T-cell (primary cell): ENCODE results near the gene RPRML. TPM values are rescaled to one million over a fixed set of nuclear protein-coding genes. Genes with fewer than 3 reads are reported as not detected.
"Not testable (repeated sequence)": the region's sequence is repeated elsewhere in the genome, so short reads cannot be mapped to it uniquely, and the experiment has no call there.

Source experiments
- ATAC-seq, 4 experiments: fragments of 200-7000 bp in 3 of 4; fragments of 150-1000 bp in 1 of 4; cut with Tn5 transposase; replicated peaks in 1 of 4; 1 replicate in 3 of 4; 2 replicates in 1 of 4; pipeline ENCODE4 v1.10.0; 2021; ENCODE audit warnings: moderate library complexity in 3 of 4, mild to moderate bottlenecking in 2 of 4, moderate number of reproducible peaks in 1 of 4
- CTCF ChIA-PET, 2 donors: fragments of 300-600 bp; sonication (Branson Sonifier 250); formaldehyde crosslinking; loops; one replicate each; lab custom pipeline; 2022; ENCODE audit warnings: antibody characterized with exemption in 2 of 2; lab: Charles Lee
- POLR2A ChIA-PET, 2 donors: fragments of 300-600 bp; sonication (Branson Sonifier 250); formaldehyde crosslinking; loops; one replicate each; lab custom pipeline; 2022; ENCODE audit warnings: antibody characterized with exemption in 2 of 2; lab: Charles Lee
- DNase-seq, 35 experiments: peaks; one replicate each; pipeline versions ENCODE4 v3.0.0 to v3.0.0-alpha.2; 2013 to 2023
- H3K27ac ChIP-seq: one replicate; pipeline ENCODE4 v1.5.1; 2013; ENCODE audit warnings: low read length
- H3K27me3 ChIP-seq, 2 experiments: replicated peaks in 1 of 2; 1 replicate in 1 of 2; 2 replicates in 1 of 2; pipeline versions ENCODE4 v1.6.1 to v1.7.0; 2013; ENCODE audit warnings: low read length in 1 of 2, mixed read lengths in 1 of 2; ENCODE audit not compliant: control insufficient read depth in 2 of 2, insufficient read depth in 2 of 2; ENCODE audit errors: extremely low read depth in 1 of 2
- H3K36me3 ChIP-seq, 2 donors: 1 replicate in 1 of 2; 2 replicates in 1 of 2; pipeline versions ENCODE4 v1.6.1 to v1.7.0; 2013; ENCODE audit warnings: low read length in 1 of 2; ENCODE audit not compliant: control insufficient read depth in 2 of 2, insufficient read depth in 1 of 2; ENCODE audit errors: extremely low read depth in 1 of 2
- H3K4me1 ChIP-seq, 2 experiments: 1 replicate in 1 of 2; 2 replicates in 1 of 2; pipeline versions ENCODE4 v1.6.1 to v1.7.0; 2013; ENCODE audit warnings: low read length in 2 of 2, mixed read lengths in 1 of 2; ENCODE audit not compliant: insufficient read depth in 2 of 2, control insufficient read depth in 1 of 2; ENCODE audit errors: extremely low read depth in 1 of 2
- H3K4me3 ChIP-seq, 2 donors: 1 replicate in 1 of 2; 2 replicates in 1 of 2; pipeline versions ENCODE4 v1.5.1 to v1.7.0; 2013; ENCODE audit warnings: mild to moderate bottlenecking in 2 of 2, low read length in 1 of 2, moderate library complexity in 1 of 2; ENCODE audit not compliant: control insufficient read depth in 1 of 2; ENCODE audit errors: extremely low read depth in 1 of 2
- H3K9me3 ChIP-seq: 2 replicates; pipeline ENCODE4 v1.7.0; 2013
- H3K27ac Mint-ChIP-seq, 2 donors: one replicate each; pipeline ENCODE4 v1.8.0; 2020 to 2021; ENCODE audit warnings: mild to moderate bottlenecking in 2 of 2, mixed read lengths in 2 of 2
- H3K27me3 Mint-ChIP-seq, 2 donors: one replicate each; pipeline ENCODE4 v1.8.0; 2021 to 2022; ENCODE audit warnings: mixed read lengths in 2 of 2
- H3K36me3 Mint-ChIP-seq: one replicate; pipeline ENCODE4 v1.8.0; 2021; ENCODE audit warnings: mixed read lengths
- H3K4me1 Mint-ChIP-seq, 3 donors: one replicate each; pipeline ENCODE4 v1.8.0; 2020 to 2022; ENCODE audit warnings: mixed read lengths in 3 of 3, mild to moderate bottlenecking in 1 of 3
- H3K4me3 Mint-ChIP-seq, 3 donors: one replicate each; pipeline ENCODE4 v1.8.0; 2020 to 2022; ENCODE audit warnings: mild to moderate bottlenecking in 3 of 3, mixed read lengths in 3 of 3, moderate library complexity in 3 of 3
- H3K9me3 Mint-ChIP-seq, 3 donors: one replicate each; pipeline ENCODE4 v1.8.0; 2020 to 2022; ENCODE audit warnings: mixed read lengths in 3 of 3
- WGBS: methylation state at CpG from one replicate; pipeline ENCODE4 v1.1.5; 2013; ENCODE audit warnings: missing lambda C conversion rate; ENCODE audit not compliant: insufficient coverage; 5-methylcytosine and 5-hydroxymethylcytosine counted together
- total RNA-seq, 35 experiments: library from RNA in 6 of 35; stranded (reverse) in 6 of 35; fragments of 120-200 nt in 1 of 35; gene quantifications; one replicate each; pipeline versions ENCODE4 v1.2.1 to v1.2.4 and lab custom pipeline; 2013 to 2026

Gene RPRML
- total RNA-seq, 5 donors from 2014 or later (not counting 1 experiment from before 2014, with no cell fraction given) = not detected

- 20% methylated on average over 2 of the region's 2 CpGs for WGBS
- H3K27ac ChIP-seq = no peak overlapping the region
- H3K36me3 ChIP-seq = peaks cover 0 to 5% of the 10 kb centered on the region in 2 donors
- Mint-ChIP-seq H3K4me1 (peaks cover 0 to 6% (median 5%) of the 10 kb centered on the region in 3 donors), H3K36me3 (peaks cover 24% of the 10 kb centered on the region), H3K9me3 (peaks cover 0 to 11% (median 6%) of the 10 kb centered on the region in 3 donors), H3K27ac (no peak overlapping the region), H3K27me3 (peaks cover 0 to 7% of the 10 kb centered on the region in 2 donors), H3K4me3 (no peak overlapping the region)
- ChIA-PET POLR2A (no interaction called here), CTCF (no interaction called here)
- no peak overlapping the region for H3K4me3 ChIP-seq
- peaks cover 0 to 15% of the 10 kb centered on the region in 2 experiments for H3K27me3 ChIP-seq
- no peak for DNase-seq
- no peaks in the 10 kb centered on the region for H3K4me1 ChIP-seq
- no peaks in the 10 kb centered on the region for H3K9me3 ChIP-seq
- no peak for ATAC-seq
Observed at GRCh38 chr17:46960152-46960551, 18.9 kb downstream of the RPRML start.

- Histone ChIP-seq H3K4me1 (no peaks in the 10 kb centered on the region), H3K27me3 (peaks cover 0 to 12% of the 10 kb centered on the region in 2 experiments), H3K27ac (no peak overlapping the region), H3K9me3 (no peaks in the 10 kb centered on the region), H3K4me3 (no peak overlapping the region), H3K36me3 (peaks cover 0 to 5% of the 10 kb centered on the region in 2 donors)
- Mint-ChIP-seq H3K36me3 (peaks cover 24% of the 10 kb centered on the region), H3K27ac (no peak overlapping the region), H3K9me3 (peaks cover 0 to 11% (median 6%) of the 10 kb centered on the region in 3 donors), H3K27me3 (peaks cover 0 to 2% of the 10 kb centered on the region in 2 donors), H3K4me1 (peaks cover 0 to 6% (median 5%) of the 10 kb centered on the region in 3 donors), H3K4me3 (no peak overlapping the region)
- WGBS = 55% methylated on average over 5 of the region's 8 CpGs
- ChIA-PET CTCF (no interaction called here), POLR2A (no interaction called here)
- ATAC-seq (no peak), DNase-seq (no peak)
Observed at GRCh38 chr17:46958041-46958591, 20.9 kb downstream of the RPRML start.

- H3K4me1 ChIP-seq, H3K9me3 Mint-ChIP-seq, H3K4me3 Mint-ChIP-seq, H3K27ac Mint-ChIP-seq, H3K4me1 Mint-ChIP-seq, CTCF ChIA-PET, ATAC-seq, DNase-seq, H3K4me3 ChIP-seq, H3K27me3 ChIP-seq, H3K9me3 ChIP-seq, POLR2A ChIA-PET, H3K27ac ChIP-seq, H3K27me3 Mint-ChIP-seq: not testable (repeated sequence)
- peaks cover 0 to 13% of the 10 kb centered on the region in 2 donors for H3K36me3 ChIP-seq
- WGBS = no CpG with 5 or more reads among the region's 4 CpGs
- H3K36me3 Mint-ChIP-seq = peaks cover 38% of the 10 kb centered on the region
Observed at GRCh38 chr17:46953191-46953590, 25.9 kb downstream of the RPRML start.

- no peak overlapping the region for H3K4me3 ChIP-seq
- H3K36me3 ChIP-seq = peaks cover 0 to 13% of the 10 kb centered on the region in 2 donors
- Mint-ChIP-seq H3K4me1 (peaks cover 0 to 2% (median 0%) of the 10 kb centered on the region in 3 donors), H3K27ac (no peak overlapping the region), H3K9me3 (no peaks in the 10 kb centered on the region), H3K27me3 (peaks cover 0 to 2% of the 10 kb centered on the region in 2 donors), H3K36me3 (peaks cover 32% of the 10 kb centered on the region), H3K4me3 (no peak overlapping the region)
- whole genome bisulfite sequencing = 82% methylated on average over 7 of the region's 9 CpGs
- no peak overlapping the region for H3K27ac ChIP-seq
- no peaks in the 10 kb centered on the region for H3K4me1 ChIP-seq
- no peaks in the 10 kb centered on the region for H3K9me3 ChIP-seq
- ChIA-PET POLR2A (no interaction called here), CTCF (interaction anchor here in 1 of 2 donors (1.1 kb wide), 1 partner anchor 50 kb away, joined by 3 read pairs; no protein-coding TSS in a partner anchor)
- ATAC-seq (no peak), DNase-seq (no peak)
- H3K27me3 ChIP-seq = peaks cover 0 to 4% of the 10 kb centered on the region in 2 experiments
Observed at GRCh38 chr17:46952115-46952514, 26.9 kb downstream of the RPRML start.

GRCh38 chr17:46951706-46952105, 27.3 kb downstream of the RPRML start:
- no peak overlapping the region for H3K4me3 Mint-ChIP-seq
- peaks cover 32% of the 10 kb centered on the region for H3K36me3 Mint-ChIP-seq
- H3K27ac ChIP-seq = no peak overlapping the region
- ATAC-seq (no peak), DNase-seq (no peak)
- CTCF ChIA-PET = interaction anchor here in 1 of 2 donors (1.1 kb wide), 1 partner anchor 50 kb away, joined by 3 read pairs; no protein-coding TSS in a partner anchor
- H3K4me3 ChIP-seq = no peak overlapping the region
- WGBS = 43% methylated on average over 3 of the region's 5 CpGs
- peaks cover 0 to 2% of the 10 kb centered on the region in 2 donors for H3K27me3 Mint-ChIP-seq
- H3K4me1 Mint-ChIP-seq = peaks cover 0 to 2% (median 0%) of the 10 kb centered on the region in 3 donors
- peaks cover 0 to 13% of the 10 kb centered on the region in 2 donors for H3K36me3 ChIP-seq
- POLR2A ChIA-PET = no interaction called here
- no peaks in the 10 kb centered on the region for H3K9me3 Mint-ChIP-seq
- H3K27ac Mint-ChIP-seq = no peak overlapping the region
- peaks cover 0 to 3% of the 10 kb centered on the region in 2 experiments for H3K27me3 ChIP-seq
- no peaks in the 10 kb centered on the region for H3K9me3 ChIP-seq
- H3K4me1 ChIP-seq = no peaks in the 10 kb centered on the region

- CTCF ChIA-PET = interaction anchor here in 1 of 2 donors (1.1 kb wide), 1 partner anchor 51 kb away, joined by 3 read pairs; no protein-coding TSS in a partner anchor
- no peak for ATAC-seq
Observed at GRCh38 chr17:46950997-46951621, 27.9 kb downstream of the RPRML start.

More at GRCh38 chr17:46950997-46951621, 27.9 kb downstream of the RPRML start:
- no peaks in the 10 kb centered on the region for H3K9me3 ChIP-seq
- H3K36me3 Mint-ChIP-seq = peaks cover 29% of the 10 kb centered on the region
- H3K36me3 ChIP-seq = peaks cover 0 to 13% of the 10 kb centered on the region in 2 donors
- no peaks in the 10 kb centered on the region for H3K27me3 ChIP-seq
- 77% methylated on average over 11 of the region's 16 CpGs for WGBS
- H3K4me1 Mint-ChIP-seq = peaks cover 0 to 2% (median 0%) of the 10 kb centered on the region in 3 donors
- no peaks in the 10 kb centered on the region for H3K4me1 ChIP-seq
- H3K4me3 Mint-ChIP-seq = no peak overlapping the region
- DNase-seq = no peak
- peaks cover 0 to 2% of the 10 kb centered on the region in 2 donors for H3K27me3 Mint-ChIP-seq
- POLR2A ChIA-PET = no interaction called here
- no peak overlapping the region for H3K4me3 ChIP-seq
- H3K27ac Mint-ChIP-seq = no peak overlapping the region
- H3K27ac ChIP-seq = no peak overlapping the region
- H3K9me3 Mint-ChIP-seq = no peaks in the 10 kb centered on the region
